GM21723 (cell line): Measurements from ENCODE around the gene CIAO3.

ENCODE experiments used
- ATAC-seq: cut with Tn5 transposase; IDR thresholded peaks from one replicate; pipeline ENCODE4 v1.9.1; 2021; ENCODE audit warnings: mild to moderate bottlenecking, moderate library complexity; ENCODE audit not compliant: unreplicated experiment

Gene CIAO3

GRCh38 chr16:711548-712320 lies 29.1 kb downstream of the CIAO3 start:
- ATAC-seq = no peak

GRCh38 chr16:711084-711483 lies 29.7 kb downstream of the CIAO3 start:
- no peak for ATAC-seq

GRCh38 chr16:710500-711075 lies 30.2 kb downstream of the CIAO3 start:
- no peak for ATAC-seq

GRCh38 chr16:709566-710499 lies 31.0 kb downstream of the CIAO3 start:
- no peak for ATAC-seq

- no peak for ATAC-seq
Observed at GRCh38 chr16:708959-709358, 31.8 kb downstream of the CIAO3 start.

- no peak for ATAC-seq
Observed at GRCh38 chr16:708019-708418, 32.8 kb downstream of the CIAO3 start.

- ATAC-seq = no peak
Observed at GRCh38 chr16:707062-707538, 33.7 kb downstream of the CIAO3 start.

- no peak for ATAC-seq
Observed at GRCh38 chr16:706189-707061, 34.4 kb downstream of the CIAO3 start.

- no peak for ATAC-seq
Observed at GRCh38 chr16:705431-706188, 35.2 kb downstream of the CIAO3 start, which contains the start of gene FBXL16. Gene FBXL16 (minus strand): TSS chr16:705801. CDS start chr16:697405, 8,396 bp downstream.

GRCh38 chr16:704552-705380 lies 36.0 kb downstream of the CIAO3 start:
- ATAC-seq = no peak

GRCh38 chr16:704047-704446 lies 36.8 kb downstream of the CIAO3 start:
- no peak for ATAC-seq

GRCh38 chr16:703406-703805 lies 37.4 kb downstream of the CIAO3 start:
- no peak for ATAC-seq

- no peak for ATAC-seq
Observed at GRCh38 chr16:702341-702740, 38.5 kb downstream of the CIAO3 start.

GRCh38 chr16:700684-701584 lies 39.9 kb downstream of the CIAO3 start:
- no peak for ATAC-seq

- ATAC-seq = no peak
Observed at GRCh38 chr16:698911-699671, 41.7 kb downstream of the CIAO3 start.

- ATAC-seq = no peak
Observed at GRCh38 chr16:695355-696089, 45.3 kb downstream of the CIAO3 start.
